IPS-18a (cell line): ENCODE measurements around the gene FOXK2.
"Not testable (repeated sequence)": the region's sequence is repeated elsewhere in the genome, so short reads cannot be mapped to it uniquely, and the experiment has no call there.

Source experiments
- H3K27ac ChIP-seq: one replicate; pipeline ENCODE4 v1.5.1; 2013; ENCODE audit warnings: low read length
- H3K27me3 ChIP-seq: one replicate; pipeline ENCODE4 v1.6.1; 2013; ENCODE audit warnings: mild to moderate bottlenecking, low read length; ENCODE audit not compliant: control insufficient read depth, insufficient read depth
- H3K36me3 ChIP-seq: one replicate; pipeline ENCODE4 v1.6.1; 2013; ENCODE audit warnings: low read depth, low read length; ENCODE audit not compliant: control insufficient read depth
- H3K4me1 ChIP-seq: one replicate; pipeline ENCODE4 v1.6.1; 2013; ENCODE audit warnings: low read depth, low read length; ENCODE audit not compliant: control insufficient read depth
- H3K4me3 ChIP-seq: one replicate; pipeline ENCODE4 v1.5.1; 2013; ENCODE audit warnings: low read length
- H3K9ac ChIP-seq: one replicate; pipeline ENCODE4 v1.6.1; 2013; ENCODE audit warnings: mild to moderate bottlenecking, low read length, moderate library complexity
- H3K9me3 ChIP-seq: one replicate; pipeline ENCODE4 v1.6.1; 2013; ENCODE audit warnings: low read depth, low read length; ENCODE audit not compliant: control insufficient read depth

FOXK2 gene

GRCh38 chr17:82560802-82561428 is 41.4 kb downstream of the FOXK2 start:
- Histone ChIP-seq H3K27me3 (no peaks in the 10 kb centered on the region), H3K4me1 (no peaks in the 10 kb centered on the region), H3K9ac (no peak overlapping the region), H3K36me3 (peaks cover 14% of the 10 kb centered on the region), H3K4me3 (no peak overlapping the region), H3K9me3 (no peaks in the 10 kb centered on the region), H3K27ac (no peak overlapping the region)

- no peak overlapping the region for H3K9ac ChIP-seq
- peaks cover 4% of the 10 kb centered on the region for H3K4me1 ChIP-seq
- no peaks in the 10 kb centered on the region for H3K9me3 ChIP-seq
- H3K36me3 ChIP-seq = peaks cover 14% of the 10 kb centered on the region
- H3K27me3 ChIP-seq = no peaks in the 10 kb centered on the region
- H3K4me3 ChIP-seq = no peak overlapping the region
- H3K27ac ChIP-seq = no peak overlapping the region
Observed at GRCh38 chr17:82561429-82562035, 42.0 kb downstream of the FOXK2 start.

- H3K9me3 ChIP-seq, H3K4me1 ChIP-seq, H3K4me3 ChIP-seq, H3K27ac ChIP-seq, H3K27me3 ChIP-seq, H3K9ac ChIP-seq: not testable (repeated sequence)
- H3K36me3 ChIP-seq = peaks cover 19% of the 10 kb centered on the region
Observed at GRCh38 chr17:82562718-82563220, 43.2 kb downstream of the FOXK2 start.

- Histone ChIP-seq H3K27ac (no peak overlapping the region), H3K9ac (no peak overlapping the region), H3K4me3 (no peak overlapping the region), H3K27me3 (no peaks in the 10 kb centered on the region), H3K36me3 (peaks cover 24% of the 10 kb centered on the region), H3K4me1 (peaks cover 7% of the 10 kb centered on the region), H3K9me3 (no peaks in the 10 kb centered on the region)
Observed at GRCh38 chr17:82563318-82563717, 43.8 kb downstream of the FOXK2 start.

GRCh38 chr17:82563745-82564144 is 44.2 kb downstream of the FOXK2 start:
- peaks cover 27% of the 10 kb centered on the region for H3K36me3 ChIP-seq
- H3K4me3 ChIP-seq, H3K9me3 ChIP-seq, H3K9ac ChIP-seq, H3K27ac ChIP-seq, H3K4me1 ChIP-seq, H3K27me3 ChIP-seq: not testable (repeated sequence)

GRCh38 chr17:82564241-82564640 is 44.7 kb downstream of the FOXK2 start:
- Histone ChIP-seq H3K36me3 (peaks cover 31% of the 10 kb centered on the region), H3K9me3 (no peaks in the 10 kb centered on the region), H3K27ac (no peak overlapping the region), H3K4me1 (peaks cover 7% of the 10 kb centered on the region), H3K4me3 (no peak overlapping the region), H3K9ac (no peak overlapping the region), H3K27me3 (no peaks in the 10 kb centered on the region)

GRCh38 chr17:82565551-82565950 is 46.0 kb downstream of the FOXK2 start:
- H3K4me1 ChIP-seq = peaks cover 7% of the 10 kb centered on the region
- H3K27me3 ChIP-seq = no peaks in the 10 kb centered on the region
- peaks cover 37% of the 10 kb centered on the region for H3K36me3 ChIP-seq
- H3K27ac ChIP-seq = no peak overlapping the region
- H3K9me3 ChIP-seq = no peaks in the 10 kb centered on the region
- no peak overlapping the region for H3K4me3 ChIP-seq
- H3K9ac ChIP-seq = no peak overlapping the region

- no peak overlapping the region for H3K9ac ChIP-seq
- H3K27me3 ChIP-seq = no peaks in the 10 kb centered on the region
- no peaks in the 10 kb centered on the region for H3K9me3 ChIP-seq
- peaks cover 7% of the 10 kb centered on the region for H3K4me1 ChIP-seq
- H3K36me3 ChIP-seq = peaks cover 43% of the 10 kb centered on the region
- no peak overlapping the region for H3K27ac ChIP-seq
- no peak overlapping the region for H3K4me3 ChIP-seq
Observed at GRCh38 chr17:82566129-82566960, 46.8 kb downstream of the FOXK2 start.

- H3K27me3 ChIP-seq = no peaks in the 10 kb centered on the region
- H3K9me3 ChIP-seq = no peaks in the 10 kb centered on the region
- peaks cover 53% of the 10 kb centered on the region for H3K36me3 ChIP-seq
- H3K4me3 ChIP-seq = no peak overlapping the region
- no peak overlapping the region for H3K9ac ChIP-seq
- no peak overlapping the region for H3K27ac ChIP-seq
- H3K4me1 ChIP-seq = peaks cover 7% of the 10 kb centered on the region
Observed at GRCh38 chr17:82567286-82567685, 47.8 kb downstream of the FOXK2 start.

GRCh38 chr17:82568997-82569393 is 49.5 kb downstream of the FOXK2 start:
- peaks cover 7% of the 10 kb centered on the region for H3K4me1 ChIP-seq
- H3K36me3 ChIP-seq = peaks cover 70% of the 10 kb centered on the region

GRCh38 chr17:82569621-82570020 is 50.1 kb downstream of the FOXK2 start:
- H3K36me3 ChIP-seq = peaks cover 67% of the 10 kb centered on the region
- H3K9me3 ChIP-seq = no peaks in the 10 kb centered on the region
- H3K27ac ChIP-seq = no peak overlapping the region
- H3K9ac ChIP-seq = no peak overlapping the region
- H3K27me3 ChIP-seq = no peaks in the 10 kb centered on the region
- peaks cover 7% of the 10 kb centered on the region for H3K4me1 ChIP-seq
- H3K4me3 ChIP-seq = no peak overlapping the region

More at GRCh38 chr17:82568997-82569393, 49.5 kb downstream of the FOXK2 start:
- H3K4me3 ChIP-seq = no peak overlapping the region
- H3K9ac ChIP-seq = no peak overlapping the region
- H3K27me3 ChIP-seq = no peaks in the 10 kb centered on the region
- H3K9me3 ChIP-seq = no peaks in the 10 kb centered on the region
- H3K27ac ChIP-seq = no peak overlapping the region
